H9 (cell line): Measurements from ENCODE around the gene WEE2. TPM values are rescaled to one million over a fixed set of nuclear protein-coding genes. Genes with fewer than 3 reads are reported as not detected.

Experiments
- DNase-seq: peaks from one replicate; pipeline ENCODE4 v3.0.0-alpha.2; 2017
- H2AFZ ChIP-seq: one replicate; pipeline ENCODE4 v1.6.1; 2013; ENCODE audit warnings: mild to moderate bottlenecking, low read length, control low read depth, moderate library complexity
- H2AK5ac ChIP-seq: 2 replicates; pipeline ENCODE4 v1.6.1; 2013; ENCODE audit warnings: low read length, control low read depth, mixed read lengths; ENCODE audit not compliant: insufficient read length
- H2BK120ac ChIP-seq: one replicate; pipeline ENCODE4 v1.6.1; 2013; ENCODE audit warnings: low read depth, mild to moderate bottlenecking, low read length, control low read depth, inconsistent platforms; ENCODE audit not compliant: poor library complexity, severe bottlenecking
- H2BK12ac ChIP-seq: 2 replicates; pipeline ENCODE4 v1.6.1; 2013; ENCODE audit warnings: low read length, control low read depth, mixed read lengths, low read depth; ENCODE audit not compliant: insufficient read length
- H2BK15ac ChIP-seq: 2 replicates; pipeline ENCODE4 v1.6.1; 2013; ENCODE audit warnings: low read depth, low read length, control low read depth
- H2BK20ac ChIP-seq: one replicate; pipeline ENCODE4 v1.6.1; 2013; ENCODE audit warnings: low read depth, mild to moderate bottlenecking, low read length, control low read depth, inconsistent platforms; ENCODE audit not compliant: poor library complexity, severe bottlenecking
- H2BK5ac ChIP-seq: 2 replicates; pipeline ENCODE4 v1.6.1; 2013; ENCODE audit warnings: low read length, control low read depth, mixed read lengths; ENCODE audit not compliant: insufficient read length
- H3K14ac ChIP-seq: 2 replicates; pipeline ENCODE4 v1.6.1; 2013; ENCODE audit warnings: low read length, control low read depth; ENCODE audit not compliant: insufficient read depth
- H3K18ac ChIP-seq: 2 replicates; pipeline ENCODE4 v1.6.1; 2013; ENCODE audit warnings: low read depth, mild to moderate bottlenecking, mixed read lengths, low read length, control low read depth; ENCODE audit not compliant: insufficient read length
- H3K23ac ChIP-seq: 2 replicates; pipeline ENCODE4 v1.6.1; 2013; ENCODE audit warnings: low read length, control low read depth, mixed read lengths, low read depth; ENCODE audit not compliant: insufficient read length
- H3K23me2 ChIP-seq: 2 replicates; pipeline ENCODE4 v1.6.1; 2013; ENCODE audit warnings: low read depth, mild to moderate bottlenecking, mixed read lengths, low read length, control low read depth; ENCODE audit not compliant: insufficient read length, poor library complexity, severe bottlenecking
- H3K27ac ChIP-seq: 2 replicates; pipeline ENCODE4 v1.5.1; 2013; ENCODE audit warnings: low read length, control low read depth, mixed read lengths, low read depth; ENCODE audit not compliant: insufficient read length
- H3K27me3 ChIP-seq: 2 replicates; pipeline ENCODE4 v1.6.1; 2013; ENCODE audit warnings: low read length, control low read depth, inconsistent platforms; ENCODE audit not compliant: insufficient read depth
- H3K4ac ChIP-seq: 2 replicates; pipeline ENCODE4 v1.6.1; 2013; ENCODE audit warnings: low read depth, mild to moderate bottlenecking, control low read depth, inconsistent platforms, low read length, moderate library complexity
- H3K4me1 ChIP-seq: 2 replicates; pipeline ENCODE4 v1.6.1; 2013; ENCODE audit warnings: low read length, control low read depth, inconsistent platforms; ENCODE audit not compliant: insufficient read depth
- H3K4me2 ChIP-seq: 2 replicates; pipeline ENCODE4 v1.6.1; 2013; ENCODE audit warnings: low read length, control low read depth, mixed read lengths; ENCODE audit not compliant: insufficient read length, insufficient read depth
- H3K56ac ChIP-seq: 2 replicates; pipeline ENCODE4 v1.6.1; 2013; ENCODE audit warnings: low read depth, mild to moderate bottlenecking, mixed read lengths, low read length, control low read depth; ENCODE audit not compliant: insufficient read length
- H3K79me1 ChIP-seq: 2 replicates; pipeline ENCODE4 v1.6.1; 2013; ENCODE audit warnings: low read depth, mild to moderate bottlenecking, moderate library complexity, low read length, control low read depth, inconsistent platforms; ENCODE audit not compliant: insufficient read depth, poor library complexity, severe bottlenecking
- H3K79me2 ChIP-seq: 2 replicates; pipeline ENCODE4 v1.6.1; 2013; ENCODE audit warnings: low read length, control low read depth, inconsistent platforms; ENCODE audit not compliant: insufficient read depth
- H3K9ac ChIP-seq: 2 replicates; pipeline ENCODE4 v1.6.1; 2013; ENCODE audit warnings: low read length, control low read depth, mixed read lengths; ENCODE audit not compliant: insufficient read length; ENCODE audit errors: extremely low read depth
- H3K9me3 ChIP-seq: one replicate; pipeline ENCODE4 v1.6.1; 2013; ENCODE audit warnings: low read depth, low read length, inconsistent platforms; ENCODE audit not compliant: control insufficient read depth
- H3T11ph ChIP-seq: one replicate; pipeline ENCODE4 v1.6.1; 2013; ENCODE audit warnings: mild to moderate bottlenecking, low read length, control low read depth, inconsistent platforms
- H4K20me1 ChIP-seq: one replicate; pipeline ENCODE4 v1.6.1; 2013; ENCODE audit not compliant: control insufficient read depth, insufficient read length, insufficient read depth
- H4K5ac ChIP-seq: 2 replicates; pipeline ENCODE4 v1.6.1; 2013; ENCODE audit warnings: low read depth, mild to moderate bottlenecking, mixed read lengths, low read length, control low read depth; ENCODE audit not compliant: insufficient read length
- H4K8ac ChIP-seq: replicated peaks from 2 replicates; pipeline ENCODE4 v1.6.1; 2013; ENCODE audit warnings: low read length, control low read depth, mixed read lengths, low read depth; ENCODE audit not compliant: insufficient read length
- H4K91ac ChIP-seq: 2 replicates; pipeline ENCODE4 v1.6.1; 2013; ENCODE audit warnings: low read depth, mild to moderate bottlenecking, moderate library complexity, mixed read lengths, low read length, control low read depth; ENCODE audit not compliant: insufficient read length
- H3K27ac Mint-ChIP-seq, 3 experiments: 2 replicates in 2 of 3; 3 replicates in 1 of 3; pipeline ENCODE4 v1.8.0; 2020 to 2021; ENCODE audit warnings: mixed read lengths in 3 of 3, mild to moderate bottlenecking in 1 of 3, moderate library complexity in 1 of 3
- H3K27me3 Mint-ChIP-seq: 2 replicates; pipeline ENCODE4 v1.8.0; 2021; ENCODE audit warnings: low read depth, mild to moderate bottlenecking, moderate library complexity, mixed read lengths
- H3K36me3 Mint-ChIP-seq, 3 experiments: 2 replicates in 2 of 3; 3 replicates in 1 of 3; pipeline ENCODE4 v1.8.0; 2020 to 2021; ENCODE audit warnings: low read depth in 3 of 3, mixed read lengths in 3 of 3; ENCODE audit not compliant: insufficient read depth in 1 of 3
- H3K4me1 Mint-ChIP-seq, 2 experiments: 2 replicates each; pipeline ENCODE4 v1.8.0; 2020; ENCODE audit warnings: mixed read lengths in 2 of 2
- H3K4me3 Mint-ChIP-seq, 2 experiments: 2 replicates in 1 of 2; 3 replicates in 1 of 2; pipeline ENCODE4 v1.8.0; 2020 to 2021; ENCODE audit warnings: mild to moderate bottlenecking in 2 of 2, mixed read lengths in 2 of 2, moderate library complexity in 1 of 2
- H3K9me3 Mint-ChIP-seq, 2 experiments: 2 replicates in 1 of 2; 3 replicates in 1 of 2; pipeline ENCODE4 v1.8.0; 2020; ENCODE audit warnings: mild to moderate bottlenecking in 2 of 2, mixed read lengths in 2 of 2, moderate library complexity in 1 of 2
- WGBS: extraction: QIAGEN DNeasy Blood & Tissue Kit; methylation state at CpG from one replicate; pipeline ENCODE4 v1.1.7; 2013; ENCODE audit warnings: missing lambda C conversion rate, low lambda C conversion rate, mixed read lengths; ENCODE audit not compliant: insufficient read length; ENCODE audit errors: extremely low coverage; 5-methylcytosine and 5-hydroxymethylcytosine counted together
- total RNA-seq: library from RNA; stranded (reverse); gene quantifications from 2 replicates; pipeline ENCODE4 v1.2.1, GENCODE V29; 2021
- TF ChIP-seq, protein P1 (sequence below): fragments of 200-600 bp; sonication (generic); conservative IDR thresholded peaks from 3 replicates; pipeline ENCODE4 v1.8.0; 2021; ENCODE audit warnings: antibody characterized with exemption, mild to moderate bottlenecking

WEE2 gene
- total RNA-seq, 1 experiment from 2014 or later: not detected

DNA sequence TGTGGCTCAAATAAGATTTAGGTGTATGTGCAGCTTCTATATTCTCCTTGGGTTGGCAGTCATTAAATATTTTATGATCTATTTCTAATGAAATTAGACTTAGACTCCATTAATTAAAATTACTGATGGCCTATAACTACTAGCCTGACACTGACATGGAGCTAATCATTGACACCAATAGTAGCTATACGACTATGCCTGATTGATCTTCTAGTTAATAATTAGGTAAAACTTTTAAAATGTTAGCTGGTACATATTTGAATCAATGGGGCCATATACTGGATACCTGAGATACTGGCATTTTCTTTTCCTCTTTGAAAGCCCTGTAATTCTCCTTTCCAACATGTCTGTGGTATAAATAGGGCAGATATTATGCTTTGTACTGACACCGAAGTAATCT, 14.4 kb downstream of the WEE2 start:
- no peak overlapping the region for H4K91ac ChIP-seq
- no peak overlapping the region for H2AFZ ChIP-seq
- H4K5ac ChIP-seq: no peak overlapping the region
- no peak overlapping the region for H2AK5ac ChIP-seq
- H3K14ac ChIP-seq: no peak overlapping the region
- no peak for DNase-seq
- Mint-ChIP-seq H3K27me3 (peaks cover 1% of the 10 kb centered on the region; the same call in 1 of the 2 replicates), H3K4me3 (no peak overlapping the region), H3K4me1 (peaks cover 2 to 6% of the 10 kb centered on the region in 2 experiments; a peak in 3 of 4 replicates), H3K27ac (no peak overlapping the region), H3K36me3 (no peaks in the 10 kb centered on the region), H3K9me3 (no peaks in the 10 kb centered on the region)
- no peak overlapping the region for H3K23ac ChIP-seq
- no peaks in the 10 kb centered on the region for H3K79me2 ChIP-seq
- H4K20me1 ChIP-seq: no peaks in the 10 kb centered on the region
- no peak overlapping the region for H3K18ac ChIP-seq
- no peak overlapping the region for H2BK15ac ChIP-seq
- no peak overlapping the region for H2BK12ac ChIP-seq
- no peak overlapping the region for H4K8ac ChIP-seq
- H3K23me2 ChIP-seq: no peaks in the 10 kb centered on the region
- no peak overlapping the region for H3K27ac ChIP-seq
- TF ChIP-seq, protein P1, sequence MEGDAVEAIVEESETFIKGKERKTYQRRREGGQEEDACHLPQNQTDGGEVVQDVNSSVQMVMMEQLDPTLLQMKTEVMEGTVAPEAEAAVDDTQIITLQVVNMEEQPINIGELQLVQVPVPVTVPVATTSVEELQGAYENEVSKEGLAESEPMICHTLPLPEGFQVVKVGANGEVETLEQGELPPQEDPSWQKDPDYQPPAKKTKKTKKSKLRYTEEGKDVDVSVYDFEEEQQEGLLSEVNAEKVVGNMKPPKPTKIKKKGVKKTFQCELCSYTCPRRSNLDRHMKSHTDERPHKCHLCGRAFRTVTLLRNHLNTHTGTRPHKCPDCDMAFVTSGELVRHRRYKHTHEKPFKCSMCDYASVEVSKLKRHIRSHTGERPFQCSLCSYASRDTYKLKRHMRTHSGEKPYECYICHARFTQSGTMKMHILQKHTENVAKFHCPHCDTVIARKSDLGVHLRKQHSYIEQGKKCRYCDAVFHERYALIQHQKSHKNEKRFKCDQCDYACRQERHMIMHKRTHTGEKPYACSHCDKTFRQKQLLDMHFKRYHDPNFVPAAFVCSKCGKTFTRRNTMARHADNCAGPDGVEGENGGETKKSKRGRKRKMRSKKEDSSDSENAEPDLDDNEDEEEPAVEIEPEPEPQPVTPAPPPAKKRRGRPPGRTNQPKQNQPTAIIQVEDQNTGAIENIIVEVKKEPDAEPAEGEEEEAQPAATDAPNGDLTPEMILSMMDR: no peak
- H3K9ac ChIP-seq: no peak overlapping the region
- H3K27me3 ChIP-seq: no peaks in the 10 kb centered on the region
- no peak overlapping the region for H2BK120ac ChIP-seq
- no peak overlapping the region for H3K56ac ChIP-seq
- H3K79me1 ChIP-seq: no peaks in the 10 kb centered on the region
- no peak overlapping the region for H2BK5ac ChIP-seq
- no peak overlapping the region for H3K4me2 ChIP-seq
- no CpG with 5 or more reads among the region's 2 CpGs for WGBS
- H2BK20ac ChIP-seq: no peak overlapping the region
- H3K9me3 ChIP-seq: no peaks in the 10 kb centered on the region
- H3K4me1 ChIP-seq: no peaks in the 10 kb centered on the region; the same call in 1 of the 2 replicates
- no peak overlapping the region for H3T11ph ChIP-seq
- no peak overlapping the region for H3K4ac ChIP-seq
